Measurements from ENCODE around the gene C15orf39.
"Not testable (repeated sequence)": the region's sequence is repeated elsewhere in the genome, so short reads cannot be mapped to it uniquely, and the experiment has no call there.

Gene C15orf39

GRCh38 chr15:75207618-75208500, 6.2 kb downstream of the C15orf39 start:
- H3K4me3 Mint-ChIP-seq, result no peak overlapping the region
- ATAC-seq (ENCODE audit: low read depth) (no peak), DNase-seq (ENCODE audit: low spot score in 2 of 2) (no peak)
- H3K4me1 Mint-ChIP-seq, result peaks cover 33% of the 10 kb centered on the region
- no peaks in the 10 kb centered on the region for H3K27me3 Mint-ChIP-seq
- no peak overlapping the region for H3K27ac Mint-ChIP-seq
- H3K36me3 Mint-ChIP-seq, result peaks cover 19% of the 10 kb centered on the region
- no peaks in the 10 kb centered on the region for H3K9me3 Mint-ChIP-seq

GRCh38 chr15:75208501-75209288, 7.0 kb downstream of the C15orf39 start:
- Mint-ChIP-seq H3K4me1 (peaks cover 25% of the 10 kb centered on the region), H3K4me3 (no peak overlapping the region), H3K27ac (no peak overlapping the region), H3K9me3 (no peaks in the 10 kb centered on the region), H3K27me3 (no peaks in the 10 kb centered on the region), H3K36me3 (peaks cover 20% of the 10 kb centered on the region)
- ATAC-seq (ENCODE audit: low read depth) (no peak), DNase-seq (ENCODE audit: low spot score in 2 of 2) (no peak)

- Mint-ChIP-seq H3K27me3 (no peaks in the 10 kb centered on the region), H3K4me1 (peaks cover 20% of the 10 kb centered on the region), H3K9me3 (no peaks in the 10 kb centered on the region), H3K27ac (peak overlapping the region; percentile 47), H3K4me3 (no peak overlapping the region), H3K36me3 (peaks cover 20% of the 10 kb centered on the region)
- DNase-seq (ENCODE audit: low spot score in 2 of 2), result no peak
- ATAC-seq (ENCODE audit: low read depth), result no peak
Observed at GRCh38 chr15:75209289-75209676, 7.6 kb downstream of the C15orf39 start.

DNA sequence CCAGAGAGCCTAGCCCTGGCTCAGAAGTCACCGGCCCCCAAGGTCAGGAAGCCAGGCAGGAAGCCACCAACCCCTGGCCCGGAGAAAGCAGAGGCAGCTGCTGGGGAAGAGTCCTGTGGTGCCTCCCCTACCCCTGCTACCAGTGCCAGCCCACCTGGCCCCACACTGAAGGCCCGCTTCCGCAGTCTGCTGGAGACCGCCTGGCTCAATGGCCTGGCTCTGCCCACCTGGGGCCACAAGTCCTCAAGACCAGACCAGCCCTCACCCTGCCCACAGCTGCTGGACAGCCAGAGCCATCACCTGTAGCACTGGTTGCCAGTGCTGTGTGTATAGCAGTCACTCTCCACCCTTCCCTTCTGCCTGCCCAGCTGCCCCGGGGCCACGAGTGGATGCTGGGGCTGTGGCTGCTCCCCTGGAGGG, 9.1 kb downstream of the C15orf39 start:
- ATAC-seq (ENCODE audit: low read depth) (no peak), DNase-seq (ENCODE audit: low spot score in 2 of 2) (no peak)
- Mint-ChIP-seq H3K27me3 (no peaks in the 10 kb centered on the region), H3K9me3 (no peaks in the 10 kb centered on the region), H3K4me3 (no peak overlapping the region), H3K36me3 (peaks cover 20% of the 10 kb centered on the region), H3K27ac (no peak overlapping the region), H3K4me1 (peaks cover 12% of the 10 kb centered on the region)

DNA sequence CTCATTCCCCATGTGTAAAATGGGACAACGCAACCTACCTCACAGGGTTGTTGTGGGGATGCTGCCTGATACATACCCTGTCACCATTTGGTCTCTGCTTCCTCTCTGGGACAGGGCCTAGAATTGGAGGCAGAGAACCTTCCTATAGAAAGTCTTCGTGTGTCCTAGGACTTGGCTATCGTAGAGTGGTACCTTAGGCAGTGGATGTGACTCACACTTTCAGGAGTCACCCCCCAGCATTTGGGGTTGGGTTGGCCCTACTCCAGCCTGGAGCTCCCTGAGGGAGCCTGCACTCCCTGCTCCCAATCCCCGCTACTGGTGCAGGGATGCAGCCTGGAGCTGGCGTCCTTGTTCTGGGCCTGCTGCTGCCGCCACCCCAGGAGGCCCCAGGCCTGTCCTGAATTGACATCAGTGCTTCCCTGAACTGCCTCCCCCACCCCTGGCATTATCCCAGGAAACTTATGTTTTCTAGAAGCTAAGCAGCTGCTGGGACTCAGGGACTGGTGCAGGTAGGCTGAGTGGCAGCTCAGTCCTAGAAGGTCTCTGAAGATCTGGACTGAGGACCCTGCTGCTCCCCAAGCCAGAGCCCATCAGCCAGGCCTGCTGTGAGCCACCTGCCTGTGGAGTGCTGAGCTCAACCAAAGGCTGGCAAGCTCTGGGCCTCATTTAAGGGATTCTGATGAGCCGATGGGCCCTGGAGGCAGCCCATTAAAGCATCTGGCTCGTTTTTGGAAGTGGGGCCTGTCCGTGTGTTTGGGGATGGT, 9.9 kb downstream of the C15orf39 start:
- H3K27me3 Mint-ChIP-seq, result no peaks in the 10 kb centered on the region
- no peak for ATAC-seq (ENCODE audit: low read depth)
- H3K9me3 Mint-ChIP-seq, result no peaks in the 10 kb centered on the region
- no peak overlapping the region for H3K4me3 Mint-ChIP-seq
- no peak for DNase-seq (ENCODE audit: low spot score in 2 of 2)
- peaks cover 12% of the 10 kb centered on the region for H3K4me1 Mint-ChIP-seq
- H3K36me3 Mint-ChIP-seq, result peaks cover 20% of the 10 kb centered on the region
- H3K27ac Mint-ChIP-seq, result no peak overlapping the region

GRCh38 chr15:75212200-75212858, 10.6 kb downstream of the C15orf39 start:
- H3K4me3 Mint-ChIP-seq, result no peak overlapping the region
- peaks cover 10% of the 10 kb centered on the region for H3K4me1 Mint-ChIP-seq
- ATAC-seq (ENCODE audit: low read depth) (no peak), DNase-seq (ENCODE audit: low spot score in 2 of 2) (no peak)
- peaks cover 17% of the 10 kb centered on the region for H3K36me3 Mint-ChIP-seq
- H3K9me3 Mint-ChIP-seq, result no peaks in the 10 kb centered on the region
- no peak overlapping the region for H3K27ac Mint-ChIP-seq
- no peaks in the 10 kb centered on the region for H3K27me3 Mint-ChIP-seq

DNA sequence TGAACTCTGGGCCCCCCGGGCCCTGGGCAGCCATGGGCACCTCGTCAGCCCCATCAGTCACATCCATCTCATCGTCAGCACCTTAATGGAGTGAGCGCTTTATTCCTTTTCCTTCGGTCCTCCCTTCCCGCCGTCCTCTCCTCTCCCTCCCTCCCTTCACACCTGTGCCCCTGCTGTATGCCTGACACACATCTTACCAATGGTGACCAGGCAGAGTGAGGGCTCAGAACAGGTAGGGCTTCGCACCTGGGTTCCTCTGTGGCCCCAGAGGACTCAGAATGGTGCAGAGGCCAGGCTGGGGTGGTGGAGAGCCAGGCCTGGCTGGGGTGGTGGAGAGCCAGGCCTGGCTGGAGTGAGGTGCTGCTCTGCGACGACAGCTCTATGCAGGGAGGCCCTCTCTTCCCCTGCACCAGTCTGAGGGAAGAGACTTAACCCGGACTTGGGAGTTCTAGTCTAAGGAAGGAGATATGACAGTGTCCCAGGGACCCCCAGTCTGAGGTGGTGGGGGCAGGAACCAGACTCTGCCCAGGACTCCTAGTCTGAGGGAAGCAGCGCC, 11.6 kb downstream of the C15orf39 start:
- H3K27me3 Mint-ChIP-seq, result no peaks in the 10 kb centered on the region
- H3K4me1 Mint-ChIP-seq, result peaks cover 10% of the 10 kb centered on the region
- no peak for ATAC-seq (ENCODE audit: low read depth)
- H3K9me3 Mint-ChIP-seq, result no peaks in the 10 kb centered on the region
- no peak overlapping the region for H3K4me3 Mint-ChIP-seq
- H3K36me3 Mint-ChIP-seq, result peaks cover 15% of the 10 kb centered on the region
- no peak for DNase-seq (ENCODE audit: low spot score in 2 of 2)
- H3K27ac Mint-ChIP-seq, result no peak overlapping the region

- ATAC-seq (ENCODE audit: low read depth) (no peak), DNase-seq (ENCODE audit: low spot score in 2 of 2) (no peak)
- Mint-ChIP-seq H3K4me1 (peaks cover 10% of the 10 kb centered on the region), H3K4me3 (no peak overlapping the region), H3K36me3 (peaks cover 15% of the 10 kb centered on the region), H3K27ac (no peak overlapping the region), H3K9me3 (no peaks in the 10 kb centered on the region), H3K27me3 (no peaks in the 10 kb centered on the region)
Observed at GRCh38 chr15:75213768-75214221, 12.1 kb downstream of the C15orf39 start.

DNA sequence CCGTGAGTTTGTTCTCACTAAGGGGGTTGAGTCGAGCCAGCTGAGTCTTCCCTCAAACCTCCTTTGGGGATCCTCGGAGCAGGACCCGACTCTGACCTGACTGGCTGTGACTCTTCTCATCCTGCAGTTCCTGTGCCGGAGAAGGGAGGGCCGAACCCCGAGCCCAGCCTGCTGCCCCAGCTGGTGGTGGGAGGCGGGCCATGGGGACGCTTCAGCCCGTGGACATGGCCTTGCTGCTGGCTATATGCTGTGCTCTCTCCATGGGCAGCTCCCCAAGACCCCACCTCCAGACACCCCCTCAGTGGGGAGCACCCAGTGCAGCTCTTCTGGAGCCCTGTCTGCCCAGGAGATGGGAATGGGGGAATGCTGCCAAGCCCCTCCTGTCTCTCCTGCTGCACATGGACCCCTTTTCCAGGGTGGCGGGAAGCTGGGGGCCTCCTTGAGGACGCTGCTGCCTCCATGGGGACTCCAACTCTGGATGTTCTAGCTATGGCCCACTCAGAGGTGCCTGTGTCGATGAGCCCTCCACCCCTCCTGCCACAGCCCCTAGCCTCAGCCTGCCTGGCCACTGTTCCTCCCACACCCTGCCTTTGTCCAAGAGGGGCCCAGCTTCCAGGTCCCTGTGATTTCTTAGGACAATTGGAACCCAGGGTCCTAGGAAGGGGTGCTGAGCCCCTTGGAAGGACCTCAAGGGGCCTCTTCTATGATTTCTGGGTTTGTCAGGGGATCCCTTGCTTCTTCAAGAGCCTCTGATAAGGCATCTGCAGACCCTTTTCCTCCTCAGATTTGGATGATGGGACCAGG, 12.8 kb downstream of the C15orf39 start:
- Mint-ChIP-seq H3K36me3 (peaks cover 11% of the 10 kb centered on the region), H3K9me3 (no peaks in the 10 kb centered on the region), H3K27me3 (no peaks in the 10 kb centered on the region), H3K4me3 (no peak overlapping the region), H3K27ac (no peak overlapping the region), H3K4me1 (peaks cover 8% of the 10 kb centered on the region)
- DNase-seq (ENCODE audit: low spot score in 2 of 2) (no peak), ATAC-seq (ENCODE audit: low read depth) (no peak)

DNA sequence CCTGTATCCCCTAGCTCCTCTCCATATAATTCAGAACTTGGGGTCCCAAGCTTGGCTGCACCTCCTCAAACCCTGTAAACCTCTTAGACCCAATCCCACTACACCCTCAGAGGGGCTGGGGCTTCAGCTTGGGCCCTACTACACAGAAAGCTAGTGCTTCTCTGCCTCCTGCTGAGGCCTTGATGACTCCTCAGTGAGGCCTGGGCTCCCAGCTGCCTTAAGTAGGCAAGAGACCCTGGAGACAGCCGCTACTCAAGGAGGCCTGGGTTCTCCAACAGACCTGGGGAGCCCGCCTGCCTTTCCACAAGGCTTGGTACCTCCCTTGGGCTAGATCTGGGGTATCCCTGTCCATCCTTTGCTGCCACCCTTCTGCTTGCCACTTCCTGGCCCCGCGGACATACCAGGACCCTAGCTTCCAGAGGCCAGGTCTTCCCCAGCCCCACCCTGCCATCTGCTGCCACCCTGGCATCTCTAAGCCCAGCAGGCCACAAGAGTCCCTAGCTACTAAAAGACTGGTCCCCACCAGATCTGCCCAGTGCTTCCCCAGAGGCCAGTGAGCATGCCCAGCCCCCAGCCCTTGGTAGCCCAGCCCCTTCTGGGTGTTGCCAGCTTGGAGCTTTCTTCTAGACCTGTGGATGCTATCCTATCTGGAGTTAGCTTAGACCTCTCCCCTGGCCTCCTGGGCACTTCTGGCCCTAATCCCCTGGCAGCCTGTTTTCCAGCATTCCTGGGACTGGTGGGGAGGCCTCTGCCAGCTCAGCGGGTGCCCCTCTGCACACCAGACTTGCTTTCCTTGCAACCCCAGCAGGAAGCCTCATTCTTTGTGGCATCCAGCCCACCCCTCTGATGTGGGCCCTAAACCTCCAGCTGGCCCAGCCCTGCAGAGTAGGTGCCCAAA, 13.7 kb downstream of the C15orf39 start:
- Mint-ChIP-seq H3K36me3 (peaks cover 9% of the 10 kb centered on the region), H3K9me3 (no peaks in the 10 kb centered on the region), H3K4me3 (no peak overlapping the region), H3K27me3 (no peaks in the 10 kb centered on the region), H3K27ac (no peak overlapping the region), H3K4me1 (peaks cover 11% of the 10 kb centered on the region)
- ATAC-seq (ENCODE audit: low read depth), result no peak
- no peak for DNase-seq (ENCODE audit: low spot score in 2 of 2)

DNA sequence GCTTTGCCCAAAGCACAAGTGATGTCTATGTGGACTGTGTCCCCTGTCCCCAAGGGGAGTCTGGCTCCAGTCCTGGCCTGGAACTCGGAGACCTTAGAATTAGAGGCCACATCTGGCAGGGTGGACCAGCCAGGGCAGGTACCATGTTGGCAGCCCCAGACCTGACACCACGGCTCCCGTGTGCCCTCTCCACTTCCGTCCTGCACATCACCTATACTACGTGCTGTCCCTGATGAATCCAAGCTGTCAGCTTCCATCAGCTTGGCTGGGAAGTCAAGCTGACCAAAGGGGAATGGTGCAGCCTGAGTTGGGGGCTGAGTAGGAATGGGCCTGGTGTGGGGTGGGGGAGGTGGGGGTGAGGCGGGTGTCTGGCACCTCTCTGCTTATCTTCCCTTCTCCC, 15.3 kb downstream of the C15orf39 start:
- Mint-ChIP-seq H3K27me3 (no peaks in the 10 kb centered on the region), H3K4me1 (peaks cover 11% of the 10 kb centered on the region), H3K27ac (no peak overlapping the region), H3K9me3 (no peaks in the 10 kb centered on the region), H3K4me3 (no peak overlapping the region), H3K36me3 (peaks cover 5% of the 10 kb centered on the region)
- ATAC-seq (ENCODE audit: low read depth) (no peak), DNase-seq (ENCODE audit: low spot score in 2 of 2) (no peak)

- DNase-seq (ENCODE audit: low spot score in 2 of 2); H3K27me3 Mint-ChIP-seq; ATAC-seq (ENCODE audit: low read depth); H3K4me3 Mint-ChIP-seq; H3K9me3 Mint-ChIP-seq; H3K27ac Mint-ChIP-seq; H3K36me3 Mint-ChIP-seq: not testable (repeated sequence)
- peaks cover 11% of the 10 kb centered on the region for H3K4me1 Mint-ChIP-seq
Observed at GRCh38 chr15:75217574-75217973, 15.9 kb downstream of the C15orf39 start.
